ENCODE measurements around the gene NKAPL. TPM values are rescaled to one million over a fixed set of nuclear protein-coding genes. Genes with fewer than 3 reads are reported as not detected.

NKAPL gene
- total RNA-seq = under 1 TPM in 1 of 2 experiments, not detected in 1; 0.33 TPM
- polyA plus RNA-seq = under 1 TPM in 1 of 2 donors, not detected in 1; 0.15 TPM

GRCh38 chr6:28258877-28259777, at the start of gene NKAPL:
Gene NKAPL (plus strand): TSS chr6:28259297. CDS start chr6:28259372, 75 bp downstream.
- peak in 3 of 5 donors; percentile 14 to 44 (median 34) for DNase-seq
- ChIA-PET POLR2A (ENCODE audit: partially characterized antibody) (interaction anchor here (0.8 to 1.6 kb wide), 3 partner anchors 77 to 123 kb away, joined by 3 to 4 read pairs (median 3); partner anchors contain the start of gene ZSCAN31), CTCF (ENCODE audit: partially characterized antibody) (interaction anchor here (0.9 to 1.2 kb wide), 2 partner anchors 8 to 154 kb away, joined by 3 to 4 read pairs; partner anchors contain the start of gene ZSCAN26)
- H3K4me3 Mint-ChIP-seq = peak within 1 kb of the TSS; percentile 1 to 67 (median 47)
- peak within 1 kb of the TSS in 2 of 7 donors; percentile 4 to 70 for H3K27ac Mint-ChIP-seq
- Histone ChIP-seq H3K27me3 (ENCODE audit: insufficient read depth, low read length) (no peaks in the 10 kb centered on the region), H3K36me3 (ENCODE audit: insufficient read depth, low read length) (no peaks in the 10 kb centered on the region), H3K4me1 (ENCODE audit: insufficient read depth, low read length) (no peaks in the 10 kb centered on the region), H3K4me3 (ENCODE audit: low read length in 2 of 2) (no peak within 1 kb of the TSS), H3K27ac (ENCODE audit: low read depth, low read length) (no peak within 1 kb of the TSS), H3K9me3 (ENCODE audit: control insufficient read depth in 1 of 2, low read length in 2 of 2) (no peaks in the 10 kb centered on the region)
- peaks cover 0 to 5% (median 3%) of the 10 kb centered on the region in 4 donors for H3K4me1 Mint-ChIP-seq
- H3K9me3 Mint-ChIP-seq = peaks cover 0 to 13% (median 0%) of the 10 kb centered on the region in 8 donors
- H3K36me3 Mint-ChIP-seq = no peaks in the 10 kb centered on the region
- intact Hi-C loops (cut with micrococcal nuclease) = no loop called here
- peaks cover 5 to 10% of the 10 kb centered on the region in 2 donors for H3K27me3 Mint-ChIP-seq

GRCh38 chr6:28209753-28210535, 49.2 kb upstream of the NKAPL start:
- Histone ChIP-seq H3K36me3 (ENCODE audit: insufficient read depth, low read length) (no peaks in the 10 kb centered on the region), H3K4me1 (ENCODE audit: insufficient read depth, low read length) (peaks cover 25% of the 10 kb centered on the region), H3K27ac (ENCODE audit: low read depth, low read length) (no peak overlapping the region), H3K9me3 (ENCODE audit: control insufficient read depth in 1 of 2, low read length in 2 of 2) (no peaks in the 10 kb centered on the region), H3K4me3 (ENCODE audit: low read length in 2 of 2) (no peak overlapping the region), H3K27me3 (ENCODE audit: insufficient read depth, low read length) (peaks cover 71% of the 10 kb centered on the region)
- intact Hi-C loops (cut with micrococcal nuclease) = no loop called here
- Mint-ChIP-seq H3K9me3 (peaks cover 0 to 38% (median 29%) of the 10 kb centered on the region in 8 donors), H3K4me3 (no peak overlapping the region), H3K4me1 (peaks cover 11 to 31% (median 24%) of the 10 kb centered on the region in 4 donors), H3K27me3 (peaks cover 70 to 72% of the 10 kb centered on the region in 2 donors), H3K27ac (no peak overlapping the region), H3K36me3 (peaks cover under 1 to 3% of the 10 kb centered on the region in 2 donors)
- POLR2A ChIA-PET (ENCODE audit: partially characterized antibody) = no interaction called here
- no peak for DNase-seq
- CTCF ChIA-PET (ENCODE audit: partially characterized antibody) = no interaction called here

GRCh38 chr6:28211840-28212509, 47.1 kb upstream of the NKAPL start:
- DNase-seq = no peak
- no peak overlapping the region for H3K27ac Mint-ChIP-seq
- H3K36me3 Mint-ChIP-seq = peaks cover 0 to 3% of the 10 kb centered on the region in 2 donors
- Histone ChIP-seq H3K9me3 (ENCODE audit: control insufficient read depth in 1 of 2, low read length in 2 of 2) (no peaks in the 10 kb centered on the region), H3K27ac (ENCODE audit: low read depth, low read length) (no peak overlapping the region), H3K4me1 (ENCODE audit: insufficient read depth, low read length) (peaks cover 25% of the 10 kb centered on the region), H3K36me3 (ENCODE audit: insufficient read depth, low read length) (no peaks in the 10 kb centered on the region), H3K27me3 (ENCODE audit: insufficient read depth, low read length) (peaks cover 66% of the 10 kb centered on the region), H3K4me3 (ENCODE audit: low read length in 2 of 2) (no peak overlapping the region)
- CTCF ChIA-PET (ENCODE audit: partially characterized antibody) = no interaction called here
- intact Hi-C loops (cut with micrococcal nuclease) = no loop called here
- H3K9me3 Mint-ChIP-seq = peaks cover 0 to 24% (median 15%) of the 10 kb centered on the region in 8 donors
- POLR2A ChIA-PET (ENCODE audit: partially characterized antibody) = no interaction called here
- peaks cover 11 to 31% (median 24%) of the 10 kb centered on the region in 4 donors for H3K4me1 Mint-ChIP-seq
- peaks cover 68 to 75% of the 10 kb centered on the region in 2 donors for H3K27me3 Mint-ChIP-seq
- H3K4me3 Mint-ChIP-seq = peak overlapping the region in 5 of 8 donors; percentile 35 to 67 (median 47)

GRCh38 chr6:28212510-28213212, 46.4 kb upstream of the NKAPL start:
- Mint-ChIP-seq H3K4me1 (peaks cover 6 to 26% (median 21%) of the 10 kb centered on the region in 4 donors), H3K36me3 (peaks cover 0 to 3% of the 10 kb centered on the region in 2 donors), H3K9me3 (peaks cover 0 to 18% (median 9%) of the 10 kb centered on the region in 8 donors), H3K27ac (no peak overlapping the region), H3K27me3 (peaks cover 64 to 75% of the 10 kb centered on the region in 2 donors), H3K4me3 (peak overlapping the region in 5 of 8 donors; percentile 35 to 67 (median 47))
- Histone ChIP-seq H3K9me3 (ENCODE audit: control insufficient read depth in 1 of 2, low read length in 2 of 2) (no peaks in the 10 kb centered on the region), H3K27me3 (ENCODE audit: insufficient read depth, low read length) (peaks cover 60% of the 10 kb centered on the region), H3K27ac (ENCODE audit: low read depth, low read length) (no peak overlapping the region), H3K4me1 (ENCODE audit: insufficient read depth, low read length) (peaks cover 21% of the 10 kb centered on the region), H3K36me3 (ENCODE audit: insufficient read depth, low read length) (no peaks in the 10 kb centered on the region), H3K4me3 (ENCODE audit: low read length in 2 of 2) (no peak overlapping the region)
- POLR2A ChIA-PET (ENCODE audit: partially characterized antibody) = no interaction called here
- CTCF ChIA-PET (ENCODE audit: partially characterized antibody) = no interaction called here
- intact Hi-C loops (cut with micrococcal nuclease) = no loop called here
- DNase-seq = no peak

- no peaks in the 10 kb centered on the region for H3K36me3 ChIP-seq (ENCODE audit: insufficient read depth, low read length)
- peaks cover 0 to 16% (median 6%) of the 10 kb centered on the region in 8 donors for H3K9me3 Mint-ChIP-seq
- peaks cover 55% of the 10 kb centered on the region for H3K27me3 ChIP-seq (ENCODE audit: insufficient read depth, low read length)
- intact Hi-C loops (cut with micrococcal nuclease) = no loop called here
- H3K27ac ChIP-seq (ENCODE audit: low read depth, low read length) = no peak overlapping the region
- peaks cover 16% of the 10 kb centered on the region for H3K4me1 ChIP-seq (ENCODE audit: insufficient read depth, low read length)
- DNase-seq = no peak
- peaks cover 0 to 3% of the 10 kb centered on the region in 2 donors for H3K36me3 Mint-ChIP-seq
- H3K4me1 Mint-ChIP-seq = peaks cover 6 to 21% (median 16%) of the 10 kb centered on the region in 4 donors
- POLR2A ChIA-PET (ENCODE audit: partially characterized antibody) = no interaction called here
- H3K9me3 ChIP-seq (ENCODE audit: control insufficient read depth in 1 of 2, low read length in 2 of 2) = no peaks in the 10 kb centered on the region
- CTCF ChIA-PET (ENCODE audit: partially characterized antibody) = interaction anchor here (1.7 kb wide), 1 partner anchor 12 kb away, joined by 3 read pairs; no protein-coding TSS in a partner anchor
- H3K27me3 Mint-ChIP-seq = peaks cover 62 to 75% of the 10 kb centered on the region in 2 donors
- no peak overlapping the region for H3K27ac Mint-ChIP-seq
- no peak overlapping the region for H3K4me3 ChIP-seq (ENCODE audit: low read length in 2 of 2)
- no peak overlapping the region for H3K4me3 Mint-ChIP-seq
Observed at GRCh38 chr6:28213213-28213523, 45.9 kb upstream of the NKAPL start.

- H3K9me3 Mint-ChIP-seq = peaks cover 0 to 4% (median 3%) of the 10 kb centered on the region in 8 donors
- intact Hi-C loops (cut with micrococcal nuclease) = no loop called here
- Histone ChIP-seq H3K4me3 (ENCODE audit: low read length in 2 of 2) (no peak overlapping the region), H3K4me1 (ENCODE audit: insufficient read depth, low read length) (peaks cover 15% of the 10 kb centered on the region), H3K36me3 (ENCODE audit: insufficient read depth, low read length) (no peaks in the 10 kb centered on the region), H3K9me3 (ENCODE audit: control insufficient read depth in 1 of 2, low read length in 2 of 2) (no peaks in the 10 kb centered on the region), H3K27ac (ENCODE audit: low read depth, low read length) (no peak overlapping the region), H3K27me3 (ENCODE audit: insufficient read depth, low read length) (peaks cover 34% of the 10 kb centered on the region)
- POLR2A ChIA-PET (ENCODE audit: partially characterized antibody) = no interaction called here
- H3K4me1 Mint-ChIP-seq = peaks cover 6 to 21% (median 14%) of the 10 kb centered on the region in 4 donors
- no peaks in the 10 kb centered on the region for H3K36me3 Mint-ChIP-seq
- CTCF ChIA-PET (ENCODE audit: partially characterized antibody) = no interaction called here
- H3K4me3 Mint-ChIP-seq = no peak overlapping the region
- peaks cover 52 to 74% of the 10 kb centered on the region in 2 donors for H3K27me3 Mint-ChIP-seq
- DNase-seq = no peak
- no peak overlapping the region for H3K27ac Mint-ChIP-seq
Observed at GRCh38 chr6:28215425-28215824, 43.7 kb upstream of the NKAPL start.
